ENCODE measurements around the gene RALGAPA1. TPM values are rescaled to one million over a fixed set of nuclear protein-coding genes. Genes with fewer than 3 reads are reported as not detected.
"Not testable (repeated sequence)": the region's sequence is repeated elsewhere in the genome, so short reads cannot be mapped to it uniquely, and the experiment has no call there.

The RALGAPA1 gene
- total RNA-seq, 1 donor from 2014 or later = 19.5 TPM

DNA sequence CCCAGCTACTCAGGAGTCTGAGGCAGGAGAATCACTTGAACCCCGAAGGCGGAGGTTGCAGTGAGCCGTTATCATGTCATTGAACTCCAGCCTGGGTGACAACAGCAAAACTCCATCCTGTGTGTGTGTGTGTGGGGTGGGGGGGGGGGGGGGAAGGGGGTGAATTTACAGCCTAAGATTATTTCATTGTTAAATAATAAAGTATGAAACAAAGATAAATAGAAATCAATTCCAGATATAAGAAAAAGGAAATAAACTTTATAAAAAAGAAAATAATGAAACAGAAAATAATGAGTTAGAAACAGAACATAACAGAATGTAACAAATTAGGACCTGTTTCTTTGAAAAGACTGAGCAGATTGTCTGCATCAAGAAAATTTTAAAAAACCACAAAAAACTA lies 191.6 kb downstream of the RALGAPA1 start:
- no peak for DNase-seq (ENCODE audit: low read depth)
- H3K4me3 ChIP-seq (ENCODE audit: low read depth, low read length) = no peak overlapping the region
- TF ChIP-seq CTCF (conservative IDR thresholded peaks at IDR 0.05; ENCODE audit: low read depth, low read length) = no peak

- DNase-seq (ENCODE audit: low read depth) = no peak
- TF ChIP-seq CTCF (conservative IDR thresholded peaks at IDR 0.05; ENCODE audit: low read depth, low read length) = no peak
- no peak overlapping the region for H3K4me3 ChIP-seq (ENCODE audit: low read depth, low read length)
Measured at GRCh38 chr14:35607380-35607779, 201.7 kb downstream of the RALGAPA1 start.

GRCh38 chr14:35600253-35600652 lies 208.8 kb downstream of the RALGAPA1 start:
- H3K4me3 ChIP-seq (ENCODE audit: low read depth, low read length) = no peak overlapping the region
- DNase-seq (ENCODE audit: low read depth) = no peak
- TF ChIP-seq CTCF (conservative IDR thresholded peaks at IDR 0.05; ENCODE audit: low read depth, low read length) = no peak

- no peak for DNase-seq (ENCODE audit: low read depth)
- no peak overlapping the region for H3K4me3 ChIP-seq (ENCODE audit: low read depth, low read length)
- TF ChIP-seq CTCF (conservative IDR thresholded peaks at IDR 0.05; ENCODE audit: low read depth, low read length) = no peak
Measured at GRCh38 chr14:35594616-35595015, 214.5 kb downstream of the RALGAPA1 start.

GRCh38 chr14:35587373-35587772 lies 221.7 kb downstream of the RALGAPA1 start:
- not testable (repeated sequence) for DNase-seq (ENCODE audit: low read depth); H3K4me3 ChIP-seq (ENCODE audit: low read depth, low read length)

DNA sequence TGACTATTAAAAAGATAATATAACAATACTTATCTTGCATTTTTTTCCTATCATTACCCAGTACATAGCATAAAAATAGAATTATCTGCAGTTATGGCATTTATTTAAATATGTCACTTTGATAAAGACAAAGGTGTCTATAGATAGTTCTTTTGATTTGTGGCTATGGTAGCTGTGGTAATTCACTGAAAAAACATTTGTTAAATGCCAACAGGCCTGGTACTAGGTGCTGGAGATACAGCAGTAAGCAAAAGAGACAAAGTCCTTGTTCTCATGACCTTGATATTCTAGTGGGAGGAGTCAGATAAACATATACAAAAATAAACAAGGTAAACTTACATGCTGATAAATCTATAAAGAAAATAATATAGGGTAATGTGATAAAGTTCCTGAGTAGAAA lies 230.5 kb downstream of the RALGAPA1 start:
- no peak for DNase-seq (ENCODE audit: low read depth)
- H3K4me3 ChIP-seq (ENCODE audit: low read depth, low read length) = no peak overlapping the region
- no peak for TF ChIP-seq CTCF (conservative IDR thresholded peaks at IDR 0.05; ENCODE audit: low read depth, low read length)

- no peak for TF ChIP-seq CTCF (conservative IDR thresholded peaks at IDR 0.05; ENCODE audit: low read depth, low read length)
- no peak overlapping the region for H3K4me3 ChIP-seq (ENCODE audit: low read depth, low read length)
- no peak for DNase-seq (ENCODE audit: low read depth)
Measured at GRCh38 chr14:35578135-35578534, 231.0 kb downstream of the RALGAPA1 start.

GRCh38 chr14:35576856-35577255 lies 232.2 kb downstream of the RALGAPA1 start:
- no peak for TF ChIP-seq CTCF (conservative IDR thresholded peaks at IDR 0.05; ENCODE audit: low read depth, low read length)
- no peak overlapping the region for H3K4me3 ChIP-seq (ENCODE audit: low read depth, low read length)
- no peak for DNase-seq (ENCODE audit: low read depth)
